Femur (tissue), 1 donor: ENCODE measurements around the gene ROR2.
"Not testable (repeated sequence)": the region's sequence is repeated elsewhere in the genome, so short reads cannot be mapped to it uniquely, and the experiment has no call there.

ENCODE experiments used
- DNase-seq: peaks from one replicate; pipeline ENCODE4 v3.0.0-alpha.2; 2017

Gene ROR2

DNA sequence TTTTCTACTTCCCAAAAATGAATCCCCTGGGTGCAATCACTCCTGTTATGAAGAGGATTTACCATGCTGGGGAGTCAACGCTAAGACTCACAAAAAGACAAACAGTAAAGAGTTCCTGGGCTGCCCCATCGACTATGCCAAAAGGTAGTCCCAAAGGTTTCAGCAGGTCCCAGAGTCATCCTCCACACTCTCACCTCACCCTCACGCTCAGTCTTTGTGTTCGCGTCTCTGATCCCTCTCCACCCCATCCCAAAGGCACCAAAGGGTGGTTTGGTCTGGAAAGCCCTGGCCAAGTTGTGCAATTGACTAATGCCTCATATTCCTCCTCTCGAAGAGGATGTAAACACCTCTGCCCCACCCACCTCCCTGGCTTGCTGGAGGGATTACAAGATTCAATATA is 286.2 kb downstream of the ROR2 start:
- DNase-seq: no peak

- no peak for DNase-seq
These were observed 288.6 kb downstream of the ROR2 start for GRCh38 chr9:91661451-91661850.

- DNase-seq: no peak
These were observed 289.5 kb downstream of the ROR2 start for GRCh38 chr9:91660521-91660920.

DNA sequence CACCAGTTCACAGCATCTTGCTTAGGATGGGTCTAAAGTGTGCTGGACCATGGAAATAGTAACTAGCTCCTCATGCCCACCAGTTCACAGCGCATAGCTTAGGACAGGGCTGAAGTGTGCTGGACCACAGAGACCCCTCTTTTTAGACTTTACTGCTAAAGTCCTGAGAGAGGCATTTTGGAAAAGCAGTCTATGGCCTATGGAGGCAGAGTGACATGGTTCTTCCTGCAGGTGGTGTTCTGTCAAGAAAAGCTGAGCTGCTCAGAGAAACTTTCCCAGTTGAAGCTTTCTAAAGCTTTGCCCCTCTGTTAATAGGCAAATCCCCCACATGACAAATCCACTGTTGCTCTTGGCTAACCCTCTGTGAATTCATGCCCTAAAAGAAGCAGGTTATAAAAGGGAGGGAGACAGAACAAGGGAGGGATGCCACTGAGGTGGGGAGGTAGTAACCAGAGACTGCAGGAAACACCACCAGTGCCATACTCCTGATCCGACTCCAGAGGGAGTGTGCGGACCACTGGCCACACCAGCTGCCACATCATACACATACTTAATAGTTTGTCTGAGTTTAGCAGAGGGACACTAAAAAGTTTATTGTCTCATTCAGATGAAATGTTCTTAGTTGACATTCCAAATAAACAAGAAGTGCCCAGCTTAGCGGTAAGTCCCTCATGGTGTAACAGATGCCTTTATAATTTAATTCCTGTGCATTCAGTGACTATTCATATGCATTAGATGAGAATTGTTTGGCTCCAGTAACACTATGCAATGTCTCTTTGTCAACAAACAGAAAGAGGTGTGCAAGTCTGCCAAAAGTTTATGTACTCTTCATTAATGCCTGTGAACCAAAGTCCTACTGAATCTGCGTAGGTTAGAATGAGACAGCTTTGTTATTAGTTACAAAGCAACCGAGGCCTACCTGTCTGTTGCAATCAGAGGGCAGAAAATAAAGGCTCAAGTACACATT is 290.2 kb downstream of the ROR2 start:
- peak; percentile 33 for DNase-seq

GRCh38 chr9:91658513-91659105 is 291.4 kb downstream of the ROR2 start:
- no peak for DNase-seq

DNA sequence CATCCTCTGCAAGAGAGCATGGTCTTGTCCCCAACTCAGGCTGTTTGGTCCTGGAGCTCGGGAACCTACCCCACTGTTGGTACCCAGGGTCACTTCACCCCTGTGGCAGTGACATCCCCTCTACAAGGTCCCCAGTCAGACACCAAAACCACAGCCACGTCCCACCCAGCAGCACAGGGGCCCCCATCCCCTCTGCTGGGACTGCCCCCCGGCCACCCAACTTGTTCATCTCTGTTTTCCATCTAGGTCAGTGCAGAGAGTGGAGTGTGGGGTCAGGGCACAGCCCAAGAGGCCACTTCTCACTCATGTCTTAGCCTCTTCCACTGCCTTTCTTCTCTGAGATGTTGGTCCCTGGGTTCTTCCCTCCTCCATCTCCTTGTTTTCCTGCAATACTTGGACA is 292.5 kb downstream of the ROR2 start:
- no peak for DNase-seq

DNA sequence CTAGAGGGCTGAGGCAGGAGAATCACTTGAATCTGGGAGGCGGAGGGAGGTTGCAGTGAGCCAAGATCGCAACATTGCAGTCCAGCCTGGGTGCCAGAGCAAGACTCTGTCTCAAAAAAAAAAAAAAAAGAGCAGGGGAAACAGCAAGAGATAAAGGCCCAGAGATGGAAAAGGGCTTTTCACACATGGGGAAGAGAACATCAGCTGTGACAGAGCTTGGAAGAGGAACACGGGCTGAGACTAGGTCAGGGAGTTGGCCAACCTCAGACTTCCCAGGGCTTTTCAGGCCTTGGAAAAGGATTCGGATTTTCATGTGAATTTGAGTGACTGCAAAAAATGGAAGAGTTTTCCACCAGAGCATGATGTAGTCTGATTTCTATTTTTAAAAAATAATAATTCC is 294.4 kb downstream of the ROR2 start:
- no peak for DNase-seq

DNA sequence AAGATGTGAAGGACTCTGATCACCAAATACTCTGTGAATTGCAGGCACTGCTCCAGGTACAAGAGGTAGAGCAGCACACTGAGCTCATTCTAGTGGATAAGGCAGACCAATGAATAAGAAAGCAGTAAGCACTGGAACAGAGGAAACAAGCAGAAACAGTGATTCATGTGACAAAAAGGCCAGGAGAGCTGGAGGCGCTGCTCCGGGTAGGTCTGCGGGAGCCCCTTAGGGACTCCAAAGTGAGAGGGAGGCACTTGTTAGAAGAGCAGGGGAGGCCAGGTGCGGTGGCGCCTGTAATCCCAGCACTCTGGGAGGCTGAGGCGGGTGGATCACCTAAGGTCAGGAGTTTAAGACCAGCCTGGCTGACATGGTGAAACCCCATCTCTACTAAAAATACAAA is 294.8 kb downstream of the ROR2 start:
- no peak for DNase-seq

- DNase-seq: no peak
These were observed 295.5 kb downstream of the ROR2 start for GRCh38 chr9:91654527-91654926.

GRCh38 chr9:91647371-91647770 is 302.7 kb downstream of the ROR2 start:
- DNase-seq: no peak

GRCh38 chr9:91646702-91647101 is 303.3 kb downstream of the ROR2 start:
- DNase-seq: no peak

GRCh38 chr9:91644433-91644832 is 305.6 kb downstream of the ROR2 start:
- DNase-seq: no peak

DNA sequence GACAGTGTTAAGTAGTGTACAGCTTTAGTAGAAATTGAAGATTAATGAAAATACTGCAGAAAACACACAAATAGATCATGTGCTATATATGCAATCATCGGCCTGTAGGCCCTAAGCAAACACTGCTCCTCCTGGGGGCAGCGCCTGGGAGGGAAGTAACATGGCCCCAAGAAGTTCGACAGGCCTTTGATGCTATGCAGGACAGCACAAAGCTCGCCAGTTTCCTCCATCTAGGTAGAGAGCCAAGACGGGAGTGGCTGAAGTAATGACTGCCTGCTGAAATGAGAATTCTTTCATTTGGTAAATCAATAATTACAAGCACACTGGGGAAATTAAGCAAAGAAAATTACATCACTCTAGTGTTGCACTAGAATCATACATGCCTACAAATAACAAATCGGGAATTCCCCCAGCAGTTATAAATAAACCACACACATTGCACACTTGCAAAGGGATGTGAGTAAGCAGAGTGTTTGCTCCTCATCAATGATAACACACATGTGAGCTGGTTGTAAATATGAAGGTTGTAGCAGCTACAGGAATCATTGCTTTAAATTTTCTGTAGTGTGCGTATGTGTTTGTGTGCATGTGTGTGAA is 306.4 kb downstream of the ROR2 start:
- DNase-seq: no peak

DNA sequence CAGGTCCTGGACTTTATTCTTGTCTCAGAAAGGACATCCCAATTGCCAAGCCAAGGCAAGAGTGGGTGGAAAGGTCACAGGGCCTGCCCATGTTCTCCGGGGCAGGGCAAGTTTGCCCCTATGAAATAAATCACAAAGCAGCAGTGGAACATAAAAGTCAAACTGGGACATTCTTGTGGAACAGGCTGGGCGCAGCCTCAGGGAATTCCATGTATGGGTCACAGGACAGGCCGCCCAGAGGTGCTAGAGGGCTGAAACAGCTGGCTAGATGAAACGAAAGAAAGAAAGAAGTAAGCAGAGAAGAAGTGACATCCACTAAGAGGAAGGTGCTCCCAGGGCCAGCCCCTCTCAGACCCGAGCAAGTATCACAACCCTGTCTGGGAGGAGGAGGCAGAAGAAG is 307.3 kb downstream of the ROR2 start:
- DNase-seq: no peak

- DNase-seq: no peak
These were observed 309.6 kb downstream of the ROR2 start for GRCh38 chr9:91640428-91640827.

- no peak for DNase-seq
These were observed 311.0 kb downstream of the ROR2 start for GRCh38 chr9:91639054-91639453.

- not testable (repeated sequence) for DNase-seq
These were observed 315.2 kb downstream of the ROR2 start for GRCh38 chr9:91634832-91635231.

GRCh38 chr9:91629718-91630117 is 320.3 kb downstream of the ROR2 start:
- no peak for DNase-seq

- no peak for DNase-seq
These were observed 321.1 kb downstream of the ROR2 start for GRCh38 chr9:91628892-91629291.

DNA sequence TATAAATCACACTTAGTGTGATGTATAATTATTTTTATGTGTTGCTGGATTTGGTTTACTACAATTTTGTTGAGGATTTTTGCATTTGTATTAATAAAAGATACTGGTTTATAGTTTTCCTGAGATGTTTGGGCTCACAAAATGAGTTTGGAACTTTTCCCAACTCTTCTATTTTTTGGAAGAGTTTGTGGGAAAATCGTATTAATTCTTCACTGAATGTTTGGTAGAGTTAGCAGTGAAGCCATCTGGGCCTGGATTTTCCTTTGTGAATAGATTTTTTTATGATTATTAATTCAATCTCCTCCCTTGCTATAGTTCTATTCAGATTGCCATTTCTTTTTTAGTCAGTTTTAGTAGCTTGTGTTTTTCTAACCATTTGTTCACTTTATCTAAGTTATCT is 324.7 kb downstream of the ROR2 start:
- DNase-seq: no peak

DNA sequence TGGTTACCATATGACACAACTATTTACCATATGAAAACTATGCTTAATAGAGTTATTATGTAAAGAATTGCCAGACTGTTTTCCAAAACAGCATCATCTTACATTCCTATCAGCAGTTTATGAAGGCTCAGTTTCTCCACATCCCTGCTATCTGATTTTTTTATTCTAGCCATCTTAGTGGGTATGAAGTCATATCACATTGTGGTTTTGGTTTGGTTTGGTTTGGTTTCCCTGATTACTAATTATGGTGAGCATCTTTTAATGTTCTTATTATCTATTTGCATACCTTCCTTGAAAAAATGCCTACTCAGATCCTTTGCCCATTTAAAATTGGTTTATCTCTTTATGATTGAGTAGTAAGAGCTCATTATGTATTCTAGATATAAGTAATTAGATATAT is 327.0 kb downstream of the ROR2 start:
- no peak for DNase-seq

- DNase-seq: not testable (repeated sequence)
These were observed 327.9 kb downstream of the ROR2 start for GRCh38 chr9:91622121-91622520.

- not testable (repeated sequence) for DNase-seq
These were observed 336.0 kb downstream of the ROR2 start for GRCh38 chr9:91614044-91614443.

- no peak for DNase-seq
These were observed 338.4 kb downstream of the ROR2 start for GRCh38 chr9:91611582-91611981.
